ENCODE measurements around the gene SLC6A1. TPM values are rescaled to one million over a fixed set of nuclear protein-coding genes. Genes with fewer than 3 reads are reported as not detected.
A peak's percentile ranks its signal among the peaks of the same experiment; 100 is the strongest.

Gene SLC6A1
- total RNA-seq (2022) (not detected in 2 replicates), Bru-seq, nascent RNA (not detected), BruChase-seq, experiment 1, labeled RNA remaining after a 6-hour chase (not detected), BruChase-seq, experiment 2, labeled RNA remaining after a 2-hour chase (not detected)
- long read RNA-seq, result 0 reads

DNA sequence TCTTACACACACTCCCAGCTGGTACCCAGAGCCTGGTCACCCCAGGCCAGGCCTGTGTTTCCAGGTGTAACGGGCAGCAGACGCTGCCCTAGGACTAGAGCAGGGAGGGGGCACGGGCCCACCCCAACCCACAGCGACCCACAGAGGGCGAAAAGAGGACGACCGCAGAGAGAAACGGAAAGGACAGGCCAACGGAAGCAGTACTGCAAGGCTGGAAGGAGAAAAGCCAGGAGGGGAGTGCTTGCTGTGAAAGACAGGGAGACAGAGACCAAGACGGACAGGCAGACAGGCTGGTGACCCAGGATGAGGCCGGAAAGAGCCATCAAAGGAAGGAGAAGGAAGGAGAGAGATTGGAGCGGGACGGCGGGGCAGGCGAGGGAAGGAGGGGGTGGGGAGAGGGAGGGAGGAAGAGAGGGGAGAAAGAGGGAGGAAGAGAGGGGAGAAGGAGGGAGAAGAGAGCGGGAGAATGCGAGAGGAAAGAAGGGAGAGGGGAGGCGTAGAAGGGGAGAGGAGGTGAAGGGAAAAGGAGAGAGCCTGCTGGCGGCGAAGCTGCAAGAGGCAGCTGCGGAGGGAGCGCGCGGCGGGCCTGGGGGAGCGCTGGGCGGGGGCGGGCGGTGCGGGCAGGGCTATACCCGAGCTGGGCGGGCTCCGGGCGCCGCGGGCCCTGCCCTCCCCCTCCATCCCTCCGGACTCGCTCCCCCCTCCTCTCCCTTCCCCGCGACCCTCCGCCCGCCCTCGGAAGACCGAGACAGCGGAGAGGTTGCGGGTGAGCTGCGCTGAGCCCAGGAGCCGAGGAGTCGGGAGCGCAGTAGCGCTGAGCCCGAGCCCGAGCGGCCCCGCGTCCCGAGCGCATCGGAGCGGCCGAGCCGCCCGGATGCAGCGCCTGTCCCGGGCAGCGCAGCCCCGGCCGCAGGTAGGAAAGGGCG lies at the start of gene SLC6A1:
Gene SLC6A1 (plus strand): TSS at position 732 of the 926 bp plus-strand sequence. CDS start 24,464 bp downstream, outside the sequence.
- POLR2A ChIA-PET, result no interaction called here
- intact Hi-C loops (cut with micrococcal nuclease), result no loop called here
- Mint-ChIP-seq H3K27ac (ENCODE audit: low read depth, unreplicated experiment) (no peak within 1 kb of the TSS), H3K9me3 (ENCODE audit: unreplicated experiment) (no peaks in the 10 kb centered on the region), H3K27me3 (ENCODE audit: insufficient read depth, unreplicated experiment) (peaks cover 78% of the 10 kb centered on the region), H3K36me3 (ENCODE audit: insufficient read depth, unreplicated experiment) (no peaks in the 10 kb centered on the region), H3K4me1 (ENCODE audit: insufficient read depth, unreplicated experiment) (no peaks in the 10 kb centered on the region), H3K4me3 (ENCODE audit: unreplicated experiment) (no peak within 1 kb of the TSS)
- TF ChIP-seq CTCF (IDR thresholded peaks at IDR 0.05; ENCODE audit: unreplicated experiment), result no peak
- BruUV-seq (replicated peaks), result no TSS peak
- DNase-seq (ENCODE audit: unreplicated experiment), result no peak
- CTCF ChIA-PET, result interaction anchor here (1.3 kb wide), 1 partner anchor 10 kb away, joined by 3 read pairs; no protein-coding TSS in a partner anchor

DNA sequence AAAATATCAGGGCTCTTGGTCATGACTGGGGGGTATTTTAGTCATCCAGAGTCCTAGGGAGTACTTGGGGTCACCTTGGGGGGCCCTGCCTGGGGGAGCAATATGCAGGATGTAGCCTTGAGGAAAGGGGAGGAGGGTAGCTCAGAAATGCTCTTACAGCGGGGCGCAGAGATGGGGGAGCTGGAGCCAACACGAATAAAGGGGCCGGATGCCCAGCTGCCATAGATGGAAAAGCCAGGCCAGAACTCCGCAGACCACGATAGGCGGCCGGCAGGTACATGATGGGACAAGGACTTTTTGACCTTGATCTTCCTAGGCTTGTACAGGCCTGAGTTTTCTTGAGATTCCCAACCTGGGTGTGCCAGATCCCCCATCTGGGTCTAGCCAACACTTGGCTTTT lies 47.7 kb upstream of the SLC6A1 start:
- intact Hi-C loops (cut with micrococcal nuclease), result loop anchor here (1.0 to 10.0 kb wide), 2 partner anchors 114 to 280 kb away; no protein-coding TSS in a partner anchor
- Mint-ChIP-seq H3K27ac (ENCODE audit: low read depth, unreplicated experiment) (no peak overlapping the region), H3K4me3 (ENCODE audit: unreplicated experiment) (no peak overlapping the region), H3K4me1 (ENCODE audit: insufficient read depth, unreplicated experiment) (no peaks in the 10 kb centered on the region), H3K27me3 (ENCODE audit: insufficient read depth, unreplicated experiment) (peaks cover 22% of the 10 kb centered on the region), H3K9me3 (ENCODE audit: unreplicated experiment) (no peaks in the 10 kb centered on the region), H3K36me3 (ENCODE audit: insufficient read depth, unreplicated experiment) (no peaks in the 10 kb centered on the region)
- ChIA-PET POLR2A (no interaction called here), CTCF (interaction anchor here (0.6 to 5.7 kb wide), 26 partner anchors 11 to 392 kb away, joined by 3 to 109 read pairs (median 4); no protein-coding TSS in a partner anchor)
- no TSS peak for BruUV-seq (replicated peaks)
- DNase-seq (ENCODE audit: unreplicated experiment), result no peak
- TF ChIP-seq CTCF (IDR thresholded peaks at IDR 0.05; ENCODE audit: unreplicated experiment), result no peak

- H3K36me3 Mint-ChIP-seq (ENCODE audit: insufficient read depth, unreplicated experiment), result no peaks in the 10 kb centered on the region
- no peaks in the 10 kb centered on the region for H3K9me3 Mint-ChIP-seq (ENCODE audit: unreplicated experiment)
- H3K4me1 Mint-ChIP-seq (ENCODE audit: insufficient read depth, unreplicated experiment), result no peaks in the 10 kb centered on the region
- DNase-seq (ENCODE audit: unreplicated experiment), result peak; percentile 70
- intact Hi-C loops (cut with micrococcal nuclease), result loop anchor here (1.0 to 10.0 kb wide), 2 partner anchors 114 to 279 kb away; no protein-coding TSS in a partner anchor
- TF ChIP-seq CTCF (IDR thresholded peaks at IDR 0.05; ENCODE audit: unreplicated experiment), result peak; percentile 83
- no peak overlapping the region for H3K4me3 Mint-ChIP-seq (ENCODE audit: unreplicated experiment)
- no TSS peak for BruUV-seq (replicated peaks)
- ChIA-PET CTCF (interaction anchor here (0.6 to 5.7 kb wide), 43 partner anchors 9 to 561 kb away, joined by 3 to 109 read pairs (median 4); no protein-coding TSS in a partner anchor), POLR2A (no interaction called here)
- H3K27me3 Mint-ChIP-seq (ENCODE audit: insufficient read depth, unreplicated experiment), result peaks cover 22% of the 10 kb centered on the region
- H3K27ac Mint-ChIP-seq (ENCODE audit: low read depth, unreplicated experiment), result no peak overlapping the region
Measured at GRCh38 chr3:10945683-10946287, 46.8 kb upstream of the SLC6A1 start.

GRCh38 chr3:10946526-10946925 lies 46.0 kb upstream of the SLC6A1 start:
- no peak for DNase-seq (ENCODE audit: unreplicated experiment)

More at GRCh38 chr3:10946526-10946925, 46.0 kb upstream of the SLC6A1 start:
- H3K27me3 Mint-ChIP-seq (ENCODE audit: insufficient read depth, unreplicated experiment), result peaks cover 22% of the 10 kb centered on the region
- no peak for TF ChIP-seq CTCF (IDR thresholded peaks at IDR 0.05; ENCODE audit: unreplicated experiment)
- H3K4me1 Mint-ChIP-seq (ENCODE audit: insufficient read depth, unreplicated experiment), result no peaks in the 10 kb centered on the region
- no TSS peak for BruUV-seq (replicated peaks)
- ChIA-PET POLR2A (no interaction called here), CTCF (interaction anchor here (0.5 to 5.7 kb wide), 28 partner anchors 9 to 389 kb away, joined by 3 to 109 read pairs (median 4); no protein-coding TSS in a partner anchor)
- H3K36me3 Mint-ChIP-seq (ENCODE audit: insufficient read depth, unreplicated experiment), result no peaks in the 10 kb centered on the region
- H3K27ac Mint-ChIP-seq (ENCODE audit: low read depth, unreplicated experiment), result no peak overlapping the region
- H3K4me3 Mint-ChIP-seq (ENCODE audit: unreplicated experiment), result no peak overlapping the region
- no peaks in the 10 kb centered on the region for H3K9me3 Mint-ChIP-seq (ENCODE audit: unreplicated experiment)
- intact Hi-C loops (cut with micrococcal nuclease), result loop anchor here (10.0 kb wide), 1 partner anchor 278 kb away; no protein-coding TSS in a partner anchor
